Upper lobe of left lung (tissue), 6 donors: ENCODE data around the gene FTO. TPM values are rescaled to one million over a fixed set of nuclear protein-coding genes. Genes with fewer than 3 reads are reported as not detected.

Experiments
- ATAC-seq, 2 donors: fragments of 200-7000 bp; cut with Tn5 transposase; one replicate each; pipeline ENCODE4 v1.9.1; 2022; ENCODE audit warnings: mild to moderate bottlenecking in 2 of 2, moderate library complexity in 2 of 2; ENCODE audit not compliant: low FRiP score in 2 of 2
- DNase-seq, 2 donors: peaks; one replicate each; pipeline ENCODE4 v3.0.0-alpha.2; 2019 to 2020
- H3K27ac ChIP-seq, 4 donors: fragments of 200-600 bp; sonication (generic); one replicate each; pipeline ENCODE4 v1.5.1; 2016 to 2019
- H3K27me3 ChIP-seq, 4 donors: fragments of 200-600 bp; sonication (generic); one replicate each; pipeline ENCODE4 v1.5.1; 2017 to 2019
- H3K36me3 ChIP-seq, 4 donors: fragments of 200-600 bp; sonication (generic); one replicate each; pipeline ENCODE4 v1.5.1; 2016 to 2019
- H3K4me1 ChIP-seq, 4 donors: fragments of 200-600 bp; sonication (generic); one replicate each; pipeline ENCODE4 v1.5.1; 2018 to 2019
- H3K4me3 ChIP-seq, 4 donors: fragments of 200-600 bp; sonication (generic); one replicate each; pipeline ENCODE4 v1.5.1; 2017 to 2019; ENCODE audit warnings: mild to moderate bottlenecking in 2 of 4, moderate library complexity in 1 of 4
- H3K9me3 ChIP-seq, 4 donors: fragments of 200-600 bp; sonication (generic); one replicate each; pipeline ENCODE4 v1.5.1; 2018 to 2019
- EP300 ChIP-seq, 4 donors: sonication (generic); formaldehyde crosslinking; IDR thresholded peaks; one replicate each; pipeline ENCODE4 v1.5.1; 2017; ENCODE audit warnings: antibody characterized with exemption in 4 of 4, control low read depth in 2 of 4
- POLR2A ChIP-seq, 4 donors: fragments of 450-650 bp; IDR thresholded peaks; one replicate each; pipeline ENCODE4 v1.5.1; 2016 to 2017; ENCODE audit warnings: antibody characterized with exemption in 4 of 4, mild to moderate bottlenecking in 2 of 4
- POLR2AphosphoS5 ChIP-seq, 2 donors: sonication (generic); formaldehyde crosslinking; IDR thresholded peaks; one replicate each; pipeline ENCODE4 v1.5.1; 2017; ENCODE audit warnings: antibody characterized with exemption in 2 of 2
- WGBS, 2 donors: methylation state at CpG; one replicate each; pipeline ENCODE4 v1.1.5; 2017 to 2018; 5-methylcytosine and 5-hydroxymethylcytosine counted together
- total RNA-seq, 6 donors: library from RNA; depleted of rRNA in 4 of 6; stranded (reverse); fragments of >200 nt in 4 of 6; gene quantifications; one replicate each; pipeline versions ENCODE4 v1.1.0 to v1.2.1, GENCODE V29; 2016 to 2021
- TF ChIP-seq, protein P1 (sequence below), 6 experiments: fragments of 450-650 bp in 4 of 6; fragments of 200-600 bp in 2 of 6; sonication (generic) in 2 of 6; IDR thresholded peaks; one replicate each; pipeline ENCODE4 v1.5.1; 2016 to 2019; ENCODE audit warnings: antibody characterized with exemption in 6 of 6
- donor health status: DM: no; HTN: no; CAD: no; lungs with moderate emphysema.
- donor health status: DM: no; HTN: yes; CAD: no; lungs with severe emphysema.

The FTO gene
- total RNA-seq, 6 donors from 2014 or later: 62.9 to 114 (median 75.4) TPM

DNA sequence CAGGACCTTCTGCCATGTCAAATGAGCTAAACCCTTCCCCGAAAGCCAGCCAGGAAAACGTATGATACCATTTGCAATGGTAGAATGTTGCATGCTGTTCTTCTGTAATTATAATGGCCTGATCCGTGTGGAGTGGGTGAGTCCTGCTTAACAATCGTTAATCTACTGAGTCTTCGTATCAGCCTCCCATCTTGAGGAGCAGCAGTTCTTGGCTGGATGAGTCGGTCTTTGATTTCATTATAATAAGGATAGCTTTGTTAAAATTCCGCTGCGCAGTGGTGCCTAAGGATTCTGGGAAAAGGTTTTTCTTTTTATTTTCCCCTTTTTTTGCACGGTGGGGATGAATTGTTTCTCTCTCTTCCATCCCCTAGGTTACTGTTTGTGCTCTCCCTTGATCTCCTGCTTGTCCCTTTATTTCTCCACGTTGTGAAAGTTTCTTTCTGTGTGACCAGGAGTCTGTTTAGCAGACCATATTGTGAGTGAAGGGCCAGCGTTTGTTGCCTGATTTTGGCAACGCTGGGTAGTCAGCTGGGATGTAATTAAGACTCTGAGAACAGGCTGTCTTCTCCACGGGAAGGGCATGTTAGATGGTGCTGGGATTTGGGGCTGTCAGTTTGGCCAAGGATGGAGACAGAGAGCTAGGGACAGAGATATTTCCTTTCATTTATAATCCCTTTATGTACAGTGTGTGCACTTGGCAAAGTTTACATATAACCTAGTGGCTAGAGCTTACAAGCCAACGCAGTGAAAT is 263.0 kb downstream of the FTO start:
- TF ChIP-seq POLR2A (IDR thresholded peaks at IDR 0.05): no peak
- ATAC-seq (no peak), DNase-seq (no peak)
- Histone ChIP-seq H3K4me1 (no peaks in the 10 kb centered on the region), H3K36me3 (no peaks in the 10 kb centered on the region), H3K9me3 (no peaks in the 10 kb centered on the region), H3K4me3 (no peak overlapping the region), H3K27ac (no peak overlapping the region), H3K27me3 (no peaks in the 10 kb centered on the region)
- 77 to 92% methylated on average over 14 of the region's 14 CpGs for WGBS, 2 donors

DNA sequence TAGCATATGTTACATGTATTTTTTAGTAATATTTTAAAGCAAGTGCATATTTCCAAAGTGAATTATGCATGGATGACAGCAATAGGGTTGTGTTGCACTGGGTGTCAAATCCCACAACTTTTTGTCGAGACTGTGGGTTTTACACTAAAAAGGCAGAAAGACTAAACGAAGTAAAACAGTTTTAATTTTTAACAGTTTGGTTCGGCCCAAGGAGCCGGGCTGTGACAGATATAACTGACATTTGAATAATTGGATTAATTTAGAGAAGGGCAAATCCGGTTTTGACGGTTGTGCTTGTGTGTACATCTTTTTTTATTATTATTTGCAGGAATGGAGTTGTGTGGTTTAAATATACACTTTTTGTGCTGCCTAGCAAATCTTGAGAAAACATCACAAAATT is 263.6 kb downstream of the FTO start:
- Histone ChIP-seq H3K4me3 (no peak overlapping the region), H3K27ac (no peak overlapping the region), H3K4me1 (no peaks in the 10 kb centered on the region), H3K9me3 (no peaks in the 10 kb centered on the region), H3K27me3 (no peaks in the 10 kb centered on the region), H3K36me3 (no peaks in the 10 kb centered on the region)
- TF ChIP-seq, protein P1, sequence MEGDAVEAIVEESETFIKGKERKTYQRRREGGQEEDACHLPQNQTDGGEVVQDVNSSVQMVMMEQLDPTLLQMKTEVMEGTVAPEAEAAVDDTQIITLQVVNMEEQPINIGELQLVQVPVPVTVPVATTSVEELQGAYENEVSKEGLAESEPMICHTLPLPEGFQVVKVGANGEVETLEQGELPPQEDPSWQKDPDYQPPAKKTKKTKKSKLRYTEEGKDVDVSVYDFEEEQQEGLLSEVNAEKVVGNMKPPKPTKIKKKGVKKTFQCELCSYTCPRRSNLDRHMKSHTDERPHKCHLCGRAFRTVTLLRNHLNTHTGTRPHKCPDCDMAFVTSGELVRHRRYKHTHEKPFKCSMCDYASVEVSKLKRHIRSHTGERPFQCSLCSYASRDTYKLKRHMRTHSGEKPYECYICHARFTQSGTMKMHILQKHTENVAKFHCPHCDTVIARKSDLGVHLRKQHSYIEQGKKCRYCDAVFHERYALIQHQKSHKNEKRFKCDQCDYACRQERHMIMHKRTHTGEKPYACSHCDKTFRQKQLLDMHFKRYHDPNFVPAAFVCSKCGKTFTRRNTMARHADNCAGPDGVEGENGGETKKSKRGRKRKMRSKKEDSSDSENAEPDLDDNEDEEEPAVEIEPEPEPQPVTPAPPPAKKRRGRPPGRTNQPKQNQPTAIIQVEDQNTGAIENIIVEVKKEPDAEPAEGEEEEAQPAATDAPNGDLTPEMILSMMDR (IDR thresholded peaks at IDR 0.05): no peak
- no peak for TF ChIP-seq EP300 (IDR thresholded peaks at IDR 0.05)
- TF ChIP-seq POLR2AphosphoS5 (IDR thresholded peaks at IDR 0.05): no peak
- no peak for TF ChIP-seq POLR2A (IDR thresholded peaks at IDR 0.05)
- 97 to 98% methylated on average over 6 of the region's 6 CpGs for WGBS, 2 donors
- ATAC-seq (no peak), DNase-seq (no peak)

DNA sequence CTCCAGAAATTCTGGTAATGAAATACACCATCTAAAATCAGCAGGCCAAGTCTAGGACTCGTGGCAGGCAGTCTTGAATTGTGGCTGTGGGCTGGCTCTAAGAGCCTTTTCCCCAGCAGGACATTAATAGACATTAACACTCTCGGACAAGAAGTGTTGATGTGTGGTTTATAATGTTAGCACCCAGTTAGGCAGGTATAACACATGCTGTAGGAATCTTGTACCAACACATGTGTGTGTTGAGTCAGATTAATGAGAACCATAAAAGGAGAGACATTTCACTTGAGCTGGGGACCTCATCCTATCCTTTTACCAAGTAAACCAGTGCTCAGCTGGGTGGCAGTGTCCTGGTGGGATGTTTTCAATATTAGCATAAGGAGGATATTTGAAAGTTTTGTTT is 264.5 kb downstream of the FTO start:
- H3K4me3 ChIP-seq: no peak overlapping the region
- H3K4me1 ChIP-seq: no peaks in the 10 kb centered on the region
- H3K9me3 ChIP-seq: no peaks in the 10 kb centered on the region
- TF ChIP-seq, protein P1 (IDR thresholded peaks at IDR 0.05): no peak
- no peak for TF ChIP-seq POLR2A (IDR thresholded peaks at IDR 0.05)
- no peak for TF ChIP-seq EP300 (IDR thresholded peaks at IDR 0.05)
- no peak for TF ChIP-seq POLR2AphosphoS5 (IDR thresholded peaks at IDR 0.05)
- no peak for ATAC-seq
- no peak overlapping the region for H3K27ac ChIP-seq
- 75 to 92% methylated on average over 2 of the region's 2 CpGs for WGBS, 2 donors
- H3K27me3 ChIP-seq: no peaks in the 10 kb centered on the region
- no peaks in the 10 kb centered on the region for H3K36me3 ChIP-seq
- DNase-seq: no peak

DNA sequence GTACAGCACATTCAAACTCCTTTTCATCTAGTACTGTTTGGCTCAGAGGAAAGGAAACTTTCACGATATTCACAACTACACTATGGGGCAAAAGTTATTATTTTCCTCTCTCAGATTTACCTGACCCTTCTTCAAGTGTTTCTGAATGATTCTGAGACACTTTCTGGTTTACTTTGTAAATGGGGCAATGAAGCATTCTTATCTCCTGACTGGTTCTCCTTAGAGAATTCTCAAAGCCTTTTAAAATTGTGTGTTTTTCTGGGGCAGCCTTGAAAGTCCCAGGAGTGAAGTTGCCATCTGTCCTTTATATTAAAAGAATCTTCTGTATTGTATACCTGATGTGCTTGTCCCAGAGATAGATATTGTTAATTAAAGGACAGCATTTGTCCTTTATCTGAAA is 264.9 kb downstream of the FTO start:
- H3K4me3 ChIP-seq: no peak overlapping the region
- no peak for TF ChIP-seq POLR2AphosphoS5 (IDR thresholded peaks at IDR 0.05)
- TF ChIP-seq, protein P1 (IDR thresholded peaks at IDR 0.05): no peak
- no peak for TF ChIP-seq EP300 (IDR thresholded peaks at IDR 0.05)
- TF ChIP-seq POLR2A (IDR thresholded peaks at IDR 0.05): no peak
- WGBS, 2 donors: 86 to 87% methylated on average over 1 of the region's 1 CpG
- no peak overlapping the region for H3K27ac ChIP-seq
- no peaks in the 10 kb centered on the region for H3K36me3 ChIP-seq
- no peak for ATAC-seq
- H3K9me3 ChIP-seq: no peaks in the 10 kb centered on the region
- H3K27me3 ChIP-seq: no peaks in the 10 kb centered on the region
- no peak for DNase-seq
- no peaks in the 10 kb centered on the region for H3K4me1 ChIP-seq

DNA sequence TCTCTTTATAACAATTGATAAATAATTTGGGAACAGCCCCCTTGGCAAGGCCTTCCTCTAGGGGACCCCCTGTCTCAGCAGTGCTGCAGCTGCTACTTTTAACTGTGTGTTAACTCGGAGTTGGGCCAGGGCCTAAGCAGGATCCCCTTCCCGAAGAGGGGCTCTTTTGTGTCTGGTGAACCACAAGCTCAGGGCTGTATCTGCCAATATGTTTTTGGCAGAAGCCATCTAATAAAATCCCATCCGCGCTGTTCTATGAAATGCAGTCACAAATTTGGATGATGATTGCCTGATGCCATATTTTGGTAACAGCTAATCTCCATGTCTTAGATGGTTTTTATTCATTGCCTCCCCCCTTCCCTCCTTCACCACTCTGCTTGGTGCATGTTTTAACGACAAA is 267.7 kb downstream of the FTO start:
- Histone ChIP-seq H3K27me3 (no peaks in the 10 kb centered on the region), H3K4me1 (no peaks in the 10 kb centered on the region), H3K4me3 (no peak overlapping the region), H3K36me3 (no peaks in the 10 kb centered on the region), H3K27ac (no peak overlapping the region), H3K9me3 (no peaks in the 10 kb centered on the region)
- no peak for ATAC-seq
- DNase-seq: no peak
- WGBS, 2 donors: 87 to 93% methylated on average over 5 of the region's 5 CpGs
- TF ChIP-seq POLR2AphosphoS5 (IDR thresholded peaks at IDR 0.05): no peak
- no peak for TF ChIP-seq EP300 (IDR thresholded peaks at IDR 0.05)
- TF ChIP-seq, protein P1 (IDR thresholded peaks at IDR 0.05): no peak
- TF ChIP-seq POLR2A (IDR thresholded peaks at IDR 0.05): no peak
